ENCODE results near the gene MICALL2.

Gene MICALL2

GRCh38 chr7:1490837-1491236 lies 31.6 kb upstream of the MICALL2 start:
- Histone ChIP-seq H3K4me1 (ENCODE audit: control insufficient read depth, insufficient read depth, low read length) (no peaks in the 10 kb centered on the region), H3K9me3 (ENCODE audit: control insufficient read depth in 2 of 2, low read length in 2 of 2) (no peaks in the 10 kb centered on the region)

GRCh38 chr7:1489336-1489735 lies 30.1 kb upstream of the MICALL2 start:
- Histone ChIP-seq H3K9ac (ENCODE audit: low read length in 2 of 2) (no peak overlapping the region), H3K9me3 (ENCODE audit: control insufficient read depth in 2 of 2, low read length in 2 of 2) (no peaks in the 10 kb centered on the region), H3K36me3 (ENCODE audit: control insufficient read depth in 2 of 2, insufficient read depth in 2 of 2, low read length in 2 of 2) (peaks cover 34 to 63% of the 10 kb centered on the region in 2 donors), H3K27me3 (ENCODE audit: control insufficient read depth in 1 of 2, insufficient read depth in 2 of 2, low read length in 2 of 2) (no peaks in the 10 kb centered on the region), H3K4me3 (ENCODE audit: low read length in 2 of 2) (no peak overlapping the region), H3K27ac (ENCODE audit: low read length) (no peak overlapping the region), H3K4me1 (ENCODE audit: control insufficient read depth, insufficient read depth, low read length) (no peaks in the 10 kb centered on the region)

More at GRCh38 chr7:1490837-1491236, 31.6 kb upstream of the MICALL2 start:
- Histone ChIP-seq H3K9ac (ENCODE audit: low read length in 2 of 2) (no peak overlapping the region), H3K27me3 (ENCODE audit: control insufficient read depth in 1 of 2, insufficient read depth in 2 of 2, low read length in 2 of 2) (no peaks in the 10 kb centered on the region), H3K27ac (ENCODE audit: low read length) (no peak overlapping the region), H3K36me3 (ENCODE audit: control insufficient read depth in 2 of 2, insufficient read depth in 2 of 2, low read length in 2 of 2) (peaks cover 30 to 62% of the 10 kb centered on the region in 2 donors), H3K4me3 (ENCODE audit: low read length in 2 of 2) (no peak overlapping the region)

- H3K4me1 ChIP-seq (ENCODE audit: control insufficient read depth, insufficient read depth, low read length), result no peaks in the 10 kb centered on the region
- H3K27ac ChIP-seq (ENCODE audit: low read length), result no peak overlapping the region
- no peak overlapping the region for H3K4me3 ChIP-seq (ENCODE audit: low read length in 2 of 2)
- H3K27me3 ChIP-seq (ENCODE audit: control insufficient read depth in 1 of 2, insufficient read depth in 2 of 2, low read length in 2 of 2), result no peaks in the 10 kb centered on the region
- peaks cover 46 to 65% of the 10 kb centered on the region in 2 donors for H3K36me3 ChIP-seq (ENCODE audit: control insufficient read depth in 2 of 2, insufficient read depth in 2 of 2, low read length in 2 of 2)
- no peaks in the 10 kb centered on the region for H3K9me3 ChIP-seq (ENCODE audit: control insufficient read depth in 2 of 2, low read length in 2 of 2)
- H3K9ac ChIP-seq (ENCODE audit: low read length in 2 of 2), result no peak overlapping the region
These were observed 28.7 kb upstream of the MICALL2 start for GRCh38 chr7:1488016-1488415.

- H3K9ac ChIP-seq (ENCODE audit: low read length in 2 of 2), result no peak overlapping the region
- H3K4me3 ChIP-seq (ENCODE audit: low read length in 2 of 2), result no peak overlapping the region
- no peak overlapping the region for H3K27ac ChIP-seq (ENCODE audit: low read length)
- H3K4me1 ChIP-seq (ENCODE audit: control insufficient read depth, insufficient read depth, low read length), result peaks cover 3% of the 10 kb centered on the region
- H3K36me3 ChIP-seq (ENCODE audit: control insufficient read depth in 2 of 2, insufficient read depth in 2 of 2, low read length in 2 of 2), result peaks cover 49 to 65% of the 10 kb centered on the region in 2 donors
- H3K9me3 ChIP-seq (ENCODE audit: control insufficient read depth in 2 of 2, low read length in 2 of 2), result no peaks in the 10 kb centered on the region
- no peaks in the 10 kb centered on the region for H3K27me3 ChIP-seq (ENCODE audit: control insufficient read depth in 1 of 2, insufficient read depth in 2 of 2, low read length in 2 of 2)
These were observed 28.2 kb upstream of the MICALL2 start for GRCh38 chr7:1487466-1487865.

GRCh38 chr7:1486571-1486970 lies 27.3 kb upstream of the MICALL2 start:
- Histone ChIP-seq H3K4me3 (ENCODE audit: low read length in 2 of 2) (no peak overlapping the region), H3K4me1 (ENCODE audit: control insufficient read depth, insufficient read depth, low read length) (peaks cover 3% of the 10 kb centered on the region), H3K9me3 (ENCODE audit: control insufficient read depth in 2 of 2, low read length in 2 of 2) (no peaks in the 10 kb centered on the region), H3K36me3 (ENCODE audit: control insufficient read depth in 2 of 2, insufficient read depth in 2 of 2, low read length in 2 of 2) (peaks cover 40 to 61% of the 10 kb centered on the region in 2 donors), H3K27ac (ENCODE audit: low read length) (no peak overlapping the region), H3K27me3 (ENCODE audit: control insufficient read depth in 1 of 2, insufficient read depth in 2 of 2, low read length in 2 of 2) (no peaks in the 10 kb centered on the region), H3K9ac (ENCODE audit: low read length in 2 of 2) (no peak overlapping the region)

- Histone ChIP-seq H3K4me1 (ENCODE audit: control insufficient read depth, insufficient read depth, low read length) (peaks cover 3% of the 10 kb centered on the region), H3K9ac (ENCODE audit: low read length in 2 of 2) (no peak overlapping the region), H3K36me3 (ENCODE audit: control insufficient read depth in 2 of 2, insufficient read depth in 2 of 2, low read length in 2 of 2) (peaks cover 40 to 52% of the 10 kb centered on the region in 2 donors), H3K9me3 (ENCODE audit: control insufficient read depth in 2 of 2, low read length in 2 of 2) (no peaks in the 10 kb centered on the region), H3K27me3 (ENCODE audit: control insufficient read depth in 1 of 2, insufficient read depth in 2 of 2, low read length in 2 of 2) (no peaks in the 10 kb centered on the region), H3K27ac (ENCODE audit: low read length) (no peak overlapping the region), H3K4me3 (ENCODE audit: low read length in 2 of 2) (no peak overlapping the region)
These were observed 25.9 kb upstream of the MICALL2 start for GRCh38 chr7:1485156-1485555.

GRCh38 chr7:1484569-1484968 lies 25.3 kb upstream of the MICALL2 start:
- no peaks in the 10 kb centered on the region for H3K9me3 ChIP-seq (ENCODE audit: control insufficient read depth in 2 of 2, low read length in 2 of 2)
- H3K27me3 ChIP-seq (ENCODE audit: control insufficient read depth in 1 of 2, insufficient read depth in 2 of 2, low read length in 2 of 2), result no peaks in the 10 kb centered on the region
- no peak overlapping the region for H3K27ac ChIP-seq (ENCODE audit: low read length)
- H3K4me3 ChIP-seq (ENCODE audit: low read length in 2 of 2), result no peak overlapping the region
- no peak overlapping the region for H3K9ac ChIP-seq (ENCODE audit: low read length in 2 of 2)
- H3K4me1 ChIP-seq (ENCODE audit: control insufficient read depth, insufficient read depth, low read length), result peaks cover 3% of the 10 kb centered on the region
- peaks cover 35 to 51% of the 10 kb centered on the region in 2 donors for H3K36me3 ChIP-seq (ENCODE audit: control insufficient read depth in 2 of 2, insufficient read depth in 2 of 2, low read length in 2 of 2)

- Histone ChIP-seq H3K9ac (ENCODE audit: low read length in 2 of 2) (no peak overlapping the region), H3K27ac (ENCODE audit: low read length) (no peak overlapping the region), H3K36me3 (ENCODE audit: control insufficient read depth in 2 of 2, insufficient read depth in 2 of 2, low read length in 2 of 2) (peaks cover 27 to 44% of the 10 kb centered on the region in 2 donors)
These were observed 24.6 kb upstream of the MICALL2 start for GRCh38 chr7:1483536-1484505.

GRCh38 chr7:1483079-1483478 lies 23.8 kb upstream of the MICALL2 start:
- Histone ChIP-seq H3K4me1 (ENCODE audit: control insufficient read depth, insufficient read depth, low read length) (peaks cover 3% of the 10 kb centered on the region), H3K27ac (ENCODE audit: low read length) (no peak overlapping the region), H3K36me3 (ENCODE audit: control insufficient read depth in 2 of 2, insufficient read depth in 2 of 2, low read length in 2 of 2) (peaks cover 25 to 38% of the 10 kb centered on the region in 2 donors), H3K27me3 (ENCODE audit: control insufficient read depth in 1 of 2, insufficient read depth in 2 of 2, low read length in 2 of 2) (no peaks in the 10 kb centered on the region), H3K4me3 (ENCODE audit: low read length in 2 of 2) (no peak overlapping the region), H3K9me3 (ENCODE audit: control insufficient read depth in 2 of 2, low read length in 2 of 2) (no peaks in the 10 kb centered on the region), H3K9ac (ENCODE audit: low read length in 2 of 2) (no peak overlapping the region)

More at GRCh38 chr7:1483536-1484505, 24.6 kb upstream of the MICALL2 start:
- no peaks in the 10 kb centered on the region for H3K27me3 ChIP-seq (ENCODE audit: control insufficient read depth in 1 of 2, insufficient read depth in 2 of 2, low read length in 2 of 2)
- H3K9me3 ChIP-seq (ENCODE audit: control insufficient read depth in 2 of 2, low read length in 2 of 2), result no peaks in the 10 kb centered on the region
- no peak overlapping the region for H3K4me3 ChIP-seq (ENCODE audit: low read length in 2 of 2)
- peaks cover 3% of the 10 kb centered on the region for H3K4me1 ChIP-seq (ENCODE audit: control insufficient read depth, insufficient read depth, low read length)

- Histone ChIP-seq H3K4me1 (ENCODE audit: control insufficient read depth, insufficient read depth, low read length) (peaks cover 3% of the 10 kb centered on the region), H3K4me3 (ENCODE audit: low read length in 2 of 2) (no peak overlapping the region), H3K36me3 (ENCODE audit: control insufficient read depth in 2 of 2, insufficient read depth in 2 of 2, low read length in 2 of 2) (peaks cover 19 to 30% of the 10 kb centered on the region in 2 donors), H3K27me3 (ENCODE audit: control insufficient read depth in 1 of 2, insufficient read depth in 2 of 2, low read length in 2 of 2) (no peaks in the 10 kb centered on the region), H3K9ac (ENCODE audit: low read length in 2 of 2) (no peak overlapping the region), H3K9me3 (ENCODE audit: control insufficient read depth in 2 of 2, low read length in 2 of 2) (no peaks in the 10 kb centered on the region), H3K27ac (ENCODE audit: low read length) (no peak overlapping the region)
These were observed 22.0 kb upstream of the MICALL2 start for GRCh38 chr7:1481300-1481699.

GRCh38 chr7:1480670-1481069 lies 21.4 kb upstream of the MICALL2 start:
- Histone ChIP-seq H3K36me3 (ENCODE audit: control insufficient read depth in 2 of 2, insufficient read depth in 2 of 2, low read length in 2 of 2) (peaks cover 19 to 33% of the 10 kb centered on the region in 2 donors), H3K4me1 (ENCODE audit: control insufficient read depth, insufficient read depth, low read length) (peaks cover 3% of the 10 kb centered on the region), H3K27ac (ENCODE audit: low read length) (no peak overlapping the region), H3K27me3 (ENCODE audit: control insufficient read depth in 1 of 2, insufficient read depth in 2 of 2, low read length in 2 of 2) (no peaks in the 10 kb centered on the region), H3K9ac (ENCODE audit: low read length in 2 of 2) (no peak overlapping the region), H3K9me3 (ENCODE audit: control insufficient read depth in 2 of 2, low read length in 2 of 2) (no peaks in the 10 kb centered on the region), H3K4me3 (ENCODE audit: low read length in 2 of 2) (no peak overlapping the region)

Measured in stomach smooth muscle (tissue), 2 donors.